GM18508 (cell line): Measurements from ENCODE around the gene KCNS3.

Experiments
- ATAC-seq: cut with Tn5 transposase; IDR thresholded peaks from one replicate; pipeline ENCODE4 v1.9.1; 2021; ENCODE audit warnings: moderate number of reproducible peaks; ENCODE audit not compliant: insufficient read depth, unreplicated experiment

The KCNS3 gene

GRCh38 chr2:17979707-17980106, 101.2 kb downstream of the KCNS3 start:
- ATAC-seq: no peak

- ATAC-seq: no peak
These were observed 103.5 kb downstream of the KCNS3 start for GRCh38 chr2:17981936-17982335.
